ENCODE results near the gene PGM5. TPM values are rescaled to one million over a fixed set of nuclear protein-coding genes. Genes with fewer than 3 reads are reported as not detected.
"Not testable (repeated sequence)": the region's sequence is repeated elsewhere in the genome, so short reads cannot be mapped to it uniquely, and the experiment has no call there.

Gene PGM5
- total RNA-seq, 1 experiment from 2014 or later: not detected

DNA sequence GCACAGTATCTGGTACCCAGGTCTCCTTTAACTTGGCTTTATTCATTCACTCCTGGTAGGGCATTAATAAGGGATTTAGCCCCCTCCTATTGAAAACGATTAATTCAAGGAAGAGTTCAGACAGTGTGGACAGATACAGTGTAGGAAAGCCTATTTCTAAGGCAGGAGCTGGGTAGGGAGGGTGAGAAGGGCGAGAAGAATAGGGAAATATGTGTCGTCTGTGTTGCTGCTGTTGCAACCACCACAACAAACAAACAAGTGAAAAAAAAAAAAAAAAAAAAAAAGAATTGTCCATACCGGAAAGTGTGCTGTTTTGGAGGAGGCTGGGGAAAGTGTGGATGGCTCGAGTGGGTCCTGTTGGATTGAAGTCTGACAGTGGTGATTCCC is 425 bp upstream of the PGM5 start:
- not testable (repeated sequence) for H3K14ac ChIP-seq (ENCODE audit: insufficient read depth, low read length); H3K79me2 ChIP-seq (ENCODE audit: insufficient read depth, low read length); H4K8ac ChIP-seq (replicated peaks; ENCODE audit: insufficient read length, low read depth, low read length); H3K4ac ChIP-seq (ENCODE audit: low read depth, low read length); H3K9ac ChIP-seq (ENCODE audit: extremely low read depth, insufficient read length, low read length); H3K4me1 ChIP-seq (ENCODE audit: insufficient read depth, low read length); H2AK5ac ChIP-seq (ENCODE audit: insufficient read length, low read length); H3K18ac ChIP-seq (ENCODE audit: insufficient read length, low read depth, low read length); H3K27ac Mint-ChIP-seq; H2AFZ ChIP-seq (ENCODE audit: low read length); H3T11ph ChIP-seq (ENCODE audit: low read length); H2BK20ac ChIP-seq (ENCODE audit: low read depth, low read length, poor library complexity, severe bottlenecking); H3K23ac ChIP-seq (ENCODE audit: insufficient read length, low read depth, low read length); H4K91ac ChIP-seq (ENCODE audit: insufficient read length, low read depth, low read length); H3K27ac ChIP-seq (ENCODE audit: insufficient read length, low read depth, low read length); H2BK12ac ChIP-seq (ENCODE audit: insufficient read length, low read depth, low read length); H2BK5ac ChIP-seq (ENCODE audit: insufficient read length, low read length); H3K9me3 Mint-ChIP-seq; H3K9me3 ChIP-seq (ENCODE audit: control insufficient read depth, low read depth, low read length); H3K4me1 Mint-ChIP-seq; H3K23me2 ChIP-seq (ENCODE audit: insufficient read length, low read depth, low read length, poor library complexity, severe bottlenecking); DNase-seq; H4K5ac ChIP-seq (ENCODE audit: insufficient read length, low read depth, low read length); H3K56ac ChIP-seq (ENCODE audit: insufficient read length, low read depth, low read length); H3K79me1 ChIP-seq (ENCODE audit: insufficient read depth, low read depth, low read length, poor library complexity, severe bottlenecking); H2BK120ac ChIP-seq (ENCODE audit: low read depth, low read length, poor library complexity, severe bottlenecking); H2BK15ac ChIP-seq (ENCODE audit: low read depth, low read length); H3K36me3 Mint-ChIP-seq (ENCODE audit: insufficient read depth in 1 of 3, low read depth in 3 of 3); H4K20me1 ChIP-seq (ENCODE audit: control insufficient read depth, insufficient read depth, insufficient read length)
- Histone ChIP-seq H3K4me2 (ENCODE audit: insufficient read depth, insufficient read length, low read length) (peak overlapping the region; percentile 25), H3K27me3 (ENCODE audit: insufficient read depth, low read length) (peaks cover 11% of the 10 kb centered on the region; the same call in 1 of the 2 replicates)
- peak overlapping the region; percentile 57 to 81 for H3K4me3 Mint-ChIP-seq
- peaks cover 80% of the 10 kb centered on the region for H3K27me3 Mint-ChIP-seq (ENCODE audit: low read depth)
- no CpG with 5 or more reads among the region's 5 CpGs for WGBS (ENCODE audit: extremely low coverage, insufficient read length, low lambda C conversion rate)

DNA sequence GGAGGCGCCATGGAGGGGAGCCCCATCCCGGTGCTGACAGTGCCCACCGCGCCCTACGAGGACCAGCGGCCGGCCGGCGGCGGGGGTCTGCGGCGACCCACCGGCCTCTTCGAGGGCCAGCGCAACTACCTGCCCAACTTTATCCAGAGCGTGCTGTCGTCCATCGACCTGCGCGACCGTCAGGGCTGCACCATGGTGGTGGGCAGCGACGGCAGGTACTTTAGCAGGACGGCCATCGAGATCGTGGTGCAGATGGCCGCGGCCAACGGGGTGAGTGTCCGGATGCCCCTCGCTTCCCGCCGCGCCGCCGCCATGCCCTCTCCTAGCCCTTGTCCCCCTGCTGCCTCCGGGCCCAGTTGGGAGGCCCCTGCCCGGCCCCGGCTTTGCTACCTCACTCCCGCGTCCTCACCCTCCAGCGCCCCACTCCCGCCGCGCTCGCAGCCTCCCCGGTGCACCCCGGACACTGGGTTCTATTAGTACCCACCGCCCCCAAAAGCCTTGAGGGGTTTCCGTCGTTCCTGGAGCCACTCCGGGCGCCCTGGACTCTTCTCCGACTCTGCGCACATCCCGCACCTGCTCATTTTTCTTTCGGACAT is 806 bp downstream of the PGM5 start:
- H3K18ac ChIP-seq (ENCODE audit: insufficient read length, low read depth, low read length); H2BK20ac ChIP-seq (ENCODE audit: low read depth, low read length, poor library complexity, severe bottlenecking); H3T11ph ChIP-seq (ENCODE audit: low read length); H3K36me3 Mint-ChIP-seq (ENCODE audit: insufficient read depth in 1 of 3, low read depth in 3 of 3); H3K56ac ChIP-seq (ENCODE audit: insufficient read length, low read depth, low read length); H3K27ac Mint-ChIP-seq; H4K8ac ChIP-seq (replicated peaks; ENCODE audit: insufficient read length, low read depth, low read length); H3K23ac ChIP-seq (ENCODE audit: insufficient read length, low read depth, low read length); H3K79me2 ChIP-seq (ENCODE audit: insufficient read depth, low read length); H4K91ac ChIP-seq (ENCODE audit: insufficient read length, low read depth, low read length); H3K4me2 ChIP-seq (ENCODE audit: insufficient read depth, insufficient read length, low read length); H2BK12ac ChIP-seq (ENCODE audit: insufficient read length, low read depth, low read length); H3K4ac ChIP-seq (ENCODE audit: low read depth, low read length); DNase-seq; H3K27ac ChIP-seq (ENCODE audit: insufficient read length, low read depth, low read length); H3K9me3 ChIP-seq (ENCODE audit: control insufficient read depth, low read depth, low read length); H3K4me1 ChIP-seq (ENCODE audit: insufficient read depth, low read length); H3K23me2 ChIP-seq (ENCODE audit: insufficient read length, low read depth, low read length, poor library complexity, severe bottlenecking); H2BK120ac ChIP-seq (ENCODE audit: low read depth, low read length, poor library complexity, severe bottlenecking); H3K9ac ChIP-seq (ENCODE audit: extremely low read depth, insufficient read length, low read length); H3K14ac ChIP-seq (ENCODE audit: insufficient read depth, low read length); H3K4me1 Mint-ChIP-seq; H2BK15ac ChIP-seq (ENCODE audit: low read depth, low read length); H3K79me1 ChIP-seq (ENCODE audit: insufficient read depth, low read depth, low read length, poor library complexity, severe bottlenecking); H3K9me3 Mint-ChIP-seq; H4K5ac ChIP-seq (ENCODE audit: insufficient read length, low read depth, low read length); H2AK5ac ChIP-seq (ENCODE audit: insufficient read length, low read length); H4K20me1 ChIP-seq (ENCODE audit: control insufficient read depth, insufficient read depth, insufficient read length); H2AFZ ChIP-seq (ENCODE audit: low read length); H2BK5ac ChIP-seq (ENCODE audit: insufficient read length, low read length): not testable (repeated sequence)
- peak overlapping the region; percentile 22 to 74 for H3K4me3 Mint-ChIP-seq
- H3K27me3 Mint-ChIP-seq (ENCODE audit: low read depth): peaks cover 77% of the 10 kb centered on the region
- WGBS (ENCODE audit: extremely low coverage, insufficient read length, low lambda C conversion rate): no CpG with 5 or more reads among the region's 57 CpGs
- H3K27me3 ChIP-seq (ENCODE audit: insufficient read depth, low read length): peaks cover 11% of the 10 kb centered on the region; the same call in 1 of the 2 replicates
